Activated gamma-delta T cell treated with Interleukin-2 at 50 U/mL for 16 hours (primary cell): Measurements from ENCODE around the gene REPIN1.

Experiments used
- DNase-seq: peaks from one replicate; pipeline ENCODE4 v3.0.0-alpha.2; 2020

REPIN1 gene

GRCh38 chr7:150368096-150368883 lies at the start of gene REPIN1:
TSS of gene REPIN1 (plus strand) at chr7:150368822. CDS start at chr7:150369712, 890 bp downstream.
- DNase-seq, result peak; percentile 82

- no peak for DNase-seq
Observed at GRCh38 chr7:150321788-150322113, 46.9 kb upstream of the REPIN1 start.

- DNase-seq, result peak; percentile 48
Observed at GRCh38 chr7:150322114-150322832, 46.3 kb upstream of the REPIN1 start.

- DNase-seq, result peak; percentile 59
Observed at GRCh38 chr7:150322833-150323681, 45.6 kb upstream of the REPIN1 start, which contains the start of the genes ACTR3C and LRRC61. TSS of gene ACTR3C (minus strand) at chr7:150323545. CDS start at chr7:150295296, 28,249 bp downstream. TSS of gene LRRC61 (plus strand) at chr7:150323355. CDS start at chr7:150336862, 13,507 bp downstream.

GRCh38 chr7:150323682-150324372 lies 44.8 kb upstream of the REPIN1 start:
- no peak for DNase-seq

- DNase-seq, result no peak
Observed at GRCh38 chr7:150324373-150324961, 44.2 kb upstream of the REPIN1 start.

- no peak for DNase-seq
Observed at GRCh38 chr7:150325110-150325611, 43.5 kb upstream of the REPIN1 start.

GRCh38 chr7:150325901-150326300 lies 42.7 kb upstream of the REPIN1 start:
- DNase-seq, result no peak

- no peak for DNase-seq
Observed at GRCh38 chr7:150326657-150327268, 41.9 kb upstream of the REPIN1 start.

GRCh38 chr7:150327308-150327707 lies 41.3 kb upstream of the REPIN1 start:
- DNase-seq, result no peak

GRCh38 chr7:150329331-150330120 lies 39.1 kb upstream of the REPIN1 start:
- DNase-seq, result no peak

- DNase-seq, result no peak
Observed at GRCh38 chr7:150330211-150330885, 38.3 kb upstream of the REPIN1 start.

- no peak for DNase-seq
Observed at GRCh38 chr7:150332852-150333635, 35.6 kb upstream of the REPIN1 start.

- no peak for DNase-seq
Observed at GRCh38 chr7:150333659-150334058, 35.0 kb upstream of the REPIN1 start.

- no peak for DNase-seq
Observed at GRCh38 chr7:150334108-150334507, 34.5 kb upstream of the REPIN1 start.

- DNase-seq, result no peak
Observed at GRCh38 chr7:150335108-150335773, 33.4 kb upstream of the REPIN1 start.

GRCh38 chr7:150335774-150336112 lies 32.9 kb upstream of the REPIN1 start:
- DNase-seq, result no peak

- DNase-seq, result no peak
Observed at GRCh38 chr7:150336746-150337145, 31.9 kb upstream of the REPIN1 start.

GRCh38 chr7:150337179-150337578 lies 31.4 kb upstream of the REPIN1 start:
- DNase-seq, result no peak
